Measurements from ENCODE around the gene C6orf118. TPM values are rescaled to one million over a fixed set of nuclear protein-coding genes. Genes with fewer than 3 reads are reported as not detected.

The C6orf118 gene
- total RNA-seq, result not detected in 2 replicates

DNA sequence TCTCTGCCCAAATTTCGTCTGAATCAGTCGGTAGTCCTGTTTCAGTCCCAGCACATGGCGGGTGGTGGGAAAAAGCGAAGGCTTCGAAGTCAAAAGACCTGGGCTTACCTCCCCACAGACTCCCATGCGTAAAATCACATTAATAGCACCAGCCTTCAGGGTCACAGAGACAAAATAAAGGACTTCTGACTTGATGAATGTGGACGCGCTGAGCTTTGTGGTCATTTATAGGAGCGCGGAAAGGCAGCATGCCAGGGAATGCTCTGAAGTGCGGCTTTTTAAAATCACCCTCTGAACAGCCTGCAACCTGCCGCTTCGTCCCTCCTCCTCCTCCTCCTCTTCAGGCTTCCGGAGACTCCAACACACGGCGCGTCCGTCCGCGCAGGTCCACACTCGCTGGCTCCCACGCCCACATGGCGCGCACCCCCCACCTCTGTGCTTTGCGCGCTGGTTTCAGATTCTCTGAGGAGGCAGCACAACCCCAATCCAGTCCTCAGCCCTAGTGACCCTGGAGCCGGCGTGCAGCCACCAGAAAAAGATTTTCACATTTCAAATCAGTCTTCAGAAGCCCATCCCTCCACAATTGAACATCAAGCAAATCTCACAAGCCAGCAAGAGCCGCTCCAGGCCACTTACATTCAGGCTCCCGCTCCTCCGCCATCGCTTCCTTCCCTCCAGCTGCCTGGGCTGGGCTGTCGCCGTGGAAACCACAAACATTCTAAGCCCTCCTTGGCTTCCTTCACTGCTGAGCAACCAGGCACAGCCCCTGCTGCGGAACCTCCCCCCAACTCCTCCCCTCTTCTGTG, at the start of gene C6orf118:
Gene C6orf118, minus strand, starts transcription at position 680 of the 806 bp plus-strand sequence. Its CDS starts 19 bp downstream, at position 661.
- peak; percentile 52 for DNase-seq (ENCODE audit: extremely low read depth, low read depth, low spot score)

DNA sequence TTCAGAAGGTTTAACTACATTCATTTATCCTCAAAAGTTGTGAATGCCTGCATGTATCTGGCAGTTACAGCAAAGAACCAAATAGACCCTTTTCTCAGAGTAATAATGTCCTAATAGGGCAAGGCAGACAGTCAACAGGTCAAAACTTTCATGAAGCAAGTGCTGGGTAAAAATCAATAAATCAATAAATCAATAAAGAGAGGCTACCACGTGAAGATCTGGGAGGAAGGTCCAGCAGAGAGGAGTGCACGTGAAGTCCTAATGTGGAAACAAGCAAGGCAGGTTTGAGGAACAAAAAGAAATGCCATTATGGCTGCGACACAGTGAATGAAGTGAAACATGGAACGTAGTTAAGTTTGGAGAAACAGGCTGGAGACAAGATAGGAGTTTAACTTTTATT, 36.3 kb upstream of the C6orf118 start:
- DNase-seq (ENCODE audit: extremely low read depth, low read depth, low spot score), result no peak

DNA sequence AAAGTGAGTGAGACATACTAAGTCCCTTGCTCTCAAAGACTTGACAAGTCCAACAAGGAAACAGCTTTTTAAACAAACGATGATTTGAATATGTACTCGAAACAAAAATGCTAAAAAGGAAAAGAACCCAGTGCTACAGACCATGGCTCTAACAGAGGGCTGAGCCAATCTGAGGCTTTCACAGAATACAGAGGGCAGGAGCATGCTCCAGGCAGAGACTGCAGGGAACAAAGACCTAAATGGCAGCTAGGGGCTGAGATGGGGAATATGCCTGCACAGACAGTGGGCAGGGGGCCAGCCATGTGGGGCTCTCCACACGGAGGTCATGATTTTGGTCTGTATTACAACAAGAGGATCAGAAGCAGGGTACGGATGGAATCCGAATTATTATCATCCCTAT, 31.1 kb upstream of the C6orf118 start:
- DNase-seq (ENCODE audit: extremely low read depth, low read depth, low spot score), result no peak

GRCh38 chr6:165325609-165326008, 16.2 kb upstream of the C6orf118 start:
- DNase-seq (ENCODE audit: extremely low read depth, low read depth, low spot score), result no peak

GRCh38 chr6:165321555-165322145, 12.2 kb upstream of the C6orf118 start:
- no peak for DNase-seq (ENCODE audit: extremely low read depth, low read depth, low spot score)

GRCh38 chr6:165321150-165321549, 11.7 kb upstream of the C6orf118 start:
- no peak for DNase-seq (ENCODE audit: extremely low read depth, low read depth, low spot score)

DNA sequence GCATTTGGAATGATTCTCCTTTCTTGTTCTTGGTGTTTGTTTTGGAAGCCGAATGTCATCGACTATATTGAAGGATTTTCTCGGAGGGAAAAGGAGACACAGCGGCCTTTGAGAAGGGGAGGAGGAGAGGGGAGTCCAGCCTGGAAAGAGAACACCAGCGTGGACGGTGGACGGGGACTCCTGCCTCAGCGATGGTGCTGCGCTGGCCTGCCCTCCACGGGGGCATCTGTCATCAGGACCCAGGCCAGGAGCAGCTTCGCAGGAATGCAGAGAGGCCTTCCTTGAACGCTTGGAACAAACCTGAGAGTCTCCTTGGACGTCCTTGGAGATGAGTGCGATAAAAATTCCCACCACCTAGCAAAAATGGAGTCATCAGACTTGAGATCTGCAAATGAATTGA, 8.3 kb upstream of the C6orf118 start:
- no peak for DNase-seq (ENCODE audit: extremely low read depth, low read depth, low spot score)

GRCh38 chr6:165306955-165307354, 2.5 kb downstream of the C6orf118 start:
- DNase-seq (ENCODE audit: extremely low read depth, low read depth, low spot score), result no peak

- no peak for DNase-seq (ENCODE audit: extremely low read depth, low read depth, low spot score)
Observed at GRCh38 chr6:165301372-165302246, 7.8 kb downstream of the C6orf118 start.

GRCh38 chr6:165300422-165300936, 8.9 kb downstream of the C6orf118 start:
- DNase-seq (ENCODE audit: extremely low read depth, low read depth, low spot score), result no peak

GRCh38 chr6:165298875-165299274, 10.5 kb downstream of the C6orf118 start:
- DNase-seq (ENCODE audit: extremely low read depth, low read depth, low spot score), result no peak

- DNase-seq (ENCODE audit: extremely low read depth, low read depth, low spot score), result no peak
Observed at GRCh38 chr6:165298402-165298801, 11.0 kb downstream of the C6orf118 start.

DNA sequence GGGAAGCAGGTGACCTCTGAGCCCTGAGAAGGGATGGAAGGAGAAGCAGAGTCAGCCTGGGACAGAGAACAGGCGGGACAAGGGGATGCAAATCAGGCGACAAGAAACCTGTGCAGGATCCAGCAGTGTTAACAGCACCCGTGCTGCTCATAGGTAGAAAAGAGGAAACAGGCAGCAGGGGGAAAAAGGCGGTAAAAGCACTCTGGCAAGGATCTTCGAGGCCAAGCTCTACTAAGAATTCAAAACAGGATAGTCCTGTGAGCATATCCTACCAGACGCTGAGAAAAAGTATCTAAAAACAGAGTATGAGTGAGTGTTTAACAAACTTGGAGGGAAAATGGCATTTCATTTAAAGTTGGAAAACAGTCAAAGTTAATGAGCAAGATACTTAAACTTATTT, 16.7 kb downstream of the C6orf118 start:
- DNase-seq (ENCODE audit: extremely low read depth, low read depth, low spot score), result no peak

DNA sequence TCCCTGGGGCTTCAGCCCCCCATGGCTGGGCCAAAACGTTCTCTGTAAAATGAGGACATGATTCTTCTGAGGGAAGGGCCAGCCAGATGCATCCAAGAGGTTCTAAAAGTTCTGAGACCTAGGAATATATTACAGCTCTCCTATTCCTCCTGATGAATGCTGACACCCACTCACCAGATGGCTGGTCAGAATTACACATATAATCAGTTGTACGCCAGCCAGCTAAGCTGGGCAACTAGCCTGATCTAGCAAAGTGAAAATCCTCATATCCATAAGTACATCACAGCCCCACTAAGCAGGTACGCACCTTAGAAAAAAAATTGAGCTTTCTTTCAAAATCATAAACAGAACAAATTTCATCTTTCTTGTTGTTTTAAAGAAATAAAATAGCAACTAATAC, 34.8 kb downstream of the C6orf118 start:
- DNase-seq (ENCODE audit: extremely low read depth, low read depth, low spot score), result no peak

GRCh38 chr6:165272585-165272984, 36.8 kb downstream of the C6orf118 start:
- no peak for DNase-seq (ENCODE audit: extremely low read depth, low read depth, low spot score)

GRCh38 chr6:165268987-165269386, 40.4 kb downstream of the C6orf118 start:
- DNase-seq (ENCODE audit: extremely low read depth, low read depth, low spot score), result no peak

GRCh38 chr6:165266621-165267020, 42.8 kb downstream of the C6orf118 start:
- no peak for DNase-seq (ENCODE audit: extremely low read depth, low read depth, low spot score)

DNA sequence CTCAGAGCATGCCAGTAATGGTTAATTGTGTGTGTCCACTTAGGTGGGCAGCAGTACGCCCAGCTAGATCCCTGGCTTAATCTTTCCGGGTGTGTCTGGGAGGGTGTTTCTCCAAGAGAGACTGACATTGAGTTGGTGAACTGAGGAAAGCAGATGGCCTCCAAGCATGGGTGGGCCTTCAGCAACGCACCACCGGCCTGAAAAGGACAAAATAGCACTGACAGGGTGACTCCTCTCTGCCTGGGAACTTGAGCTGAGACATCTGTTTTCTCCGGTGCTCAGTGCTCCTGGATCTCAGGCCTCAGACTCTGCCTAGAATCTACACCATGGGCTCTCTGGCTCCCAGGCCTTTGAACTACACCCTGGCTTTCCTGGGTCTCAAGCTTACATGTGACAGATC, 43.2 kb downstream of the C6orf118 start:
- DNase-seq (ENCODE audit: extremely low read depth, low read depth, low spot score), result no peak

DNA sequence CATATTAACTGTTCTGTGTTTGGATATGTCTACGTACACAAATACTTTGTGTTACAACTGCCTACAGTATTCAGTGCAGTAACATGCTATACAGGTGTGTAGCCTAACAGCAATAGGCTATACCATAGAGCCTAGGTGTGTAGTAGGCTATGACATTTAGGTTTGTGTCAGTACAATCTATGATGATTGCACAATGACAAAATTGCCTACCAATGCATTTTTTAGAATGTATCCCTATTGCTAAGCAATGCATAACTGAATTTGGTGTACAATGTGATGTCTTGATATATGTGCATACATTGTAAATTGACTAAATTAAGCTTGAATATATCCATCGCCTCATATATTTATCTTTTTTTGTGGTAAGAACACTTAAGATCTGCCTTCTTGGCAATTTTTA, 48.9 kb downstream of the C6orf118 start:
- no peak for DNase-seq (ENCODE audit: extremely low read depth, low read depth, low spot score)

GRCh38 chr6:165249808-165250207, 59.6 kb downstream of the C6orf118 start:
- DNase-seq (ENCODE audit: extremely low read depth, low read depth, low spot score), result no peak

- no peak for DNase-seq (ENCODE audit: extremely low read depth, low read depth, low spot score)
Observed at GRCh38 chr6:165245701-165246100, 63.7 kb downstream of the C6orf118 start.

All from glomerular endothelial cell (primary cell).